ENCODE data around the gene PRPSAP1. TPM values are rescaled to one million over a fixed set of nuclear protein-coding genes. Genes with fewer than 3 reads are reported as not detected.
A peak's percentile ranks its signal among the peaks of the same experiment; 100 is the strongest.

PRPSAP1 gene
- polyA plus RNA-seq, 4 donors = 32.2 to 46.7 (median 33.7) TPM

DNA sequence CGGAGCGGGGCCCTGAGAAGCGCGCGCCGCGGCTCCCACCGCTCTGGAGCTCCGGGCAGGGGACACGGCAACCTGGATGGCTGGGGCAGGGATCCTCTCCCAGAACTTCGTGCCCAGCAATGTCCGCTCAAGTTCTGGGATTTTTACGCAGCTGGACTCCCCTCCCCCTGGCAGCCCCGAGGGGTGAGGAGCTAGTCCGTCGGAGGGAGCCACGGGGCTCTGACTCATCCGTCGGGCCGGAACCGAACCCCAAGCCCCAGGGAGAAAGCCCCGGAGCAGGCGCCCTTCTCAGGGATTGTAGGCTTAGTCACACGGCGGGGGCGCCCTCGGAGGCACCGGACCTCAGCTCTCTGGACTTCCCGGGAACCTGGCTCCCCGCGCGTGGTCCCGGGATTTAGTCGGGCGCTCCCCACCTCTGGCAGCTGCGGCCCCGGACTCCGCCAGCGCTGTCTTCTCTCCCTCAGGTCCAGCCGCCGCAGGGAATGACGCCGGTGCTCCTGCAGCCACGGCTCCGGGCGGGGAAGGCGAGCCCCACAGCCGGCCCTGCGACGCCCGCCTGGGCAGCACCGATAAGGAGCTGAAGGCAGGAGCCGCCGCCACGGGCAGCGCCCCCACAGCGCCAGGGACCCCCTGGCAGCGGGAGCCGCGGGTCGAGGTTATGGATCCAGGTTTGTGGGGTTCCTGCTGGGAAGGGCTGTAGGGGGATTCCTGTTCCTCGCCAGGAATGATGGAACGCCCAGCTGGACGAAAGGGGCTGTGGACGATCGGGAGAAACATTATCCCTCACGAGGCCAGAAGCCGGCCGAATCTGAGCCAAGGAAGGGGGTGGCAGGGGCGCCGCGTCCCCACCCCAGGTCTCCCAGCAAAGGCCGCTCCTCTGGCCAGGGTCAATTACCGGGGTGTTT is 31.5 kb upstream of the PRPSAP1 start:
- WGBS, 3 donors = 1% methylated on average over 70 to 74 of the region's 74 CpGs
- FAIRE-seq (no peak), DNase-seq (peak in 1 of 2 donors; percentile 63)
- no peaks in the 10 kb centered on the region for H3K9me3 ChIP-seq (ENCODE audit: control insufficient read depth in 2 of 2, insufficient read depth in 1 of 2, low read depth in 1 of 2, low read length in 1 of 2)
- peak overlapping the region in 1 of 3 donors; percentile 83 for H3K27ac ChIP-seq (ENCODE audit: low read depth in 1 of 3, low read length in 2 of 3)
- peaks cover 0 to 16% (median 0%) of the 10 kb centered on the region in 3 donors for H3K36me3 ChIP-seq (ENCODE audit: control insufficient read depth in 3 of 3, insufficient read depth in 2 of 3, low read depth in 1 of 3, low read length in 3 of 3)
- peak overlapping the region in 2 of 3 donors; percentile 26 to 66 for H3K4me3 ChIP-seq (ENCODE audit: low read depth in 1 of 3, low read length in 3 of 3)
- peaks cover 0 to 28% (median 0%) of the 10 kb centered on the region in 3 donors for H3K4me1 ChIP-seq (ENCODE audit: control insufficient read depth in 3 of 3, insufficient read depth in 2 of 3, low read depth in 1 of 3, low read length in 2 of 3)
- H3K27me3 ChIP-seq (ENCODE audit: control insufficient read depth in 3 of 3, insufficient read depth in 3 of 3, low read length in 3 of 3) = peaks cover 0 to 46% (median 0%) of the 10 kb centered on the region in 3 donors

GRCh38 chr17:76384222-76384986 is 30.7 kb upstream of the PRPSAP1 start, which contains the start of gene SPHK1:
Gene SPHK1 (plus strand): TSS chr17:76384609. CDS start chr17:76385645, 1,036 bp downstream.
- WGBS, 3 donors = 0 to 1% (median 0%) methylated on average over 76 to 118 of the region's 118 CpGs
- peaks cover 0 to 9% (median 0%) of the 10 kb centered on the region in 3 donors for H3K36me3 ChIP-seq (ENCODE audit: control insufficient read depth in 3 of 3, insufficient read depth in 2 of 3, low read depth in 1 of 3, low read length in 3 of 3)

GRCh38 chr17:76383546-76384221 is 30.0 kb upstream of the PRPSAP1 start:
- Histone ChIP-seq H3K9me3 (ENCODE audit: control insufficient read depth in 2 of 2, insufficient read depth in 1 of 2, low read depth in 1 of 2, low read length in 1 of 2) (no peaks in the 10 kb centered on the region), H3K27ac (ENCODE audit: low read depth in 1 of 3, low read length in 2 of 3) (peak overlapping the region in 2 of 3 donors; percentile 62 to 89), H3K36me3 (ENCODE audit: control insufficient read depth in 3 of 3, insufficient read depth in 2 of 3, low read depth in 1 of 3, low read length in 3 of 3) (peaks cover 0 to 3% (median 0%) of the 10 kb centered on the region in 3 donors), H3K27me3 (ENCODE audit: control insufficient read depth in 3 of 3, insufficient read depth in 3 of 3, low read length in 3 of 3) (peaks cover 0 to 46% (median 0%) of the 10 kb centered on the region in 3 donors), H3K4me1 (ENCODE audit: control insufficient read depth in 3 of 3, insufficient read depth in 2 of 3, low read depth in 1 of 3, low read length in 2 of 3) (peaks cover 0 to 28% (median 0%) of the 10 kb centered on the region in 3 donors), H3K4me3 (ENCODE audit: low read depth in 1 of 3, low read length in 3 of 3) (peak overlapping the region; percentile 36 to 66 (median 41))
- WGBS, 3 donors = 0 to 1% (median 0%) methylated on average over 48 to 65 of the region's 65 CpGs
- FAIRE-seq = no peak
- peak in 1 of 2 donors; percentile 68 for DNase-seq

More at GRCh38 chr17:76384222-76384986, 30.7 kb upstream of the PRPSAP1 start, which contains the start of gene SPHK1:
- Histone ChIP-seq H3K9me3 (ENCODE audit: control insufficient read depth in 2 of 2, insufficient read depth in 1 of 2, low read depth in 1 of 2, low read length in 1 of 2) (no peaks in the 10 kb centered on the region), H3K4me1 (ENCODE audit: control insufficient read depth in 3 of 3, insufficient read depth in 2 of 3, low read depth in 1 of 3, low read length in 2 of 3) (peaks cover 0 to 28% (median 0%) of the 10 kb centered on the region in 3 donors), H3K27me3 (ENCODE audit: control insufficient read depth in 3 of 3, insufficient read depth in 3 of 3, low read length in 3 of 3) (peaks cover 0 to 46% (median 0%) of the 10 kb centered on the region in 3 donors), H3K27ac (ENCODE audit: low read depth in 1 of 3, low read length in 2 of 3) (peak within 1 kb of the TSS in 2 of 3 donors; percentile 62 to 89), H3K4me3 (ENCODE audit: low read depth in 1 of 3, low read length in 3 of 3) (peak within 1 kb of the TSS; percentile 36 to 66 (median 41))
- DNase-seq (peak; percentile 74 to 87), FAIRE-seq (no peak)

DNA sequence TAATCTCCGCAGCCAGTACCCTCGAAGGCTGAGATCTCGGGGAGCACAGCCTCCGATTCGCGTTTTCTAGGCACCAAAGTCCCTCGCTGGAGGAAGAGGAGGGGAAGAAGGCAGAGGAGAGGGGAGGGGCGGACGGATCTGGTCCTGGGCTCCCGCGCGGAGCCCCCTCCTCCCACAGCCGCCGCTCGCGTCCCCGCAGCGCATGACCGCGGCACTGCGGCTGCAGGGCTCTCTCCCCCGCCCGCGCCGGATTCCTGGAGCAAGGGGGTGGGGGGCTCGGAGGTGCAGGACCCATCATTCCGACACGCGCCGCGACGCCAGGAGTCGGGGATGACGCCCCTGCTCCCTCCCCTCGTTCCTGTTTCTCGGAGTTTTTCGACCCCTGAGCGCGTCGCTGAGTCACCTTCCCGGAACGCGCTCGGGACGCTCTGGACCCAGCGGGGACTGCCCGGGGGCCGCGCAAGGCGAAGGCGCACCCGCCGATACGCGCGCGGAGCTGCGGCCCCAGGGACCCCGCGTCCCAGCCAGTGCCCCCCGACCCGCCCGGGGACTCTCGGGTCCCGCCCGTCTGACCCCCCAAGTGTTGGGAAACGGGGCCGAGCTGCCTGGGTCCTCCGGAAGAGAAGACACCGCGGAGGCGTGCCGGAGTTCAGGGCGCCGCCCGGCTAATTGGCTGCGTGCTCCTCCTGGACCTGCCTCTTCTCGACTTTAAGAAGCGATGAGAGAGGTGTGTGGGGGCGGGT is 29.3 kb upstream of the PRPSAP1 start:
- DNase-seq = peak; percentile 48 to 80
- peaks cover 0 to 3% (median 0%) of the 10 kb centered on the region in 3 donors for H3K36me3 ChIP-seq (ENCODE audit: control insufficient read depth in 3 of 3, insufficient read depth in 2 of 3, low read depth in 1 of 3, low read length in 3 of 3)
- no peak for FAIRE-seq

DNA sequence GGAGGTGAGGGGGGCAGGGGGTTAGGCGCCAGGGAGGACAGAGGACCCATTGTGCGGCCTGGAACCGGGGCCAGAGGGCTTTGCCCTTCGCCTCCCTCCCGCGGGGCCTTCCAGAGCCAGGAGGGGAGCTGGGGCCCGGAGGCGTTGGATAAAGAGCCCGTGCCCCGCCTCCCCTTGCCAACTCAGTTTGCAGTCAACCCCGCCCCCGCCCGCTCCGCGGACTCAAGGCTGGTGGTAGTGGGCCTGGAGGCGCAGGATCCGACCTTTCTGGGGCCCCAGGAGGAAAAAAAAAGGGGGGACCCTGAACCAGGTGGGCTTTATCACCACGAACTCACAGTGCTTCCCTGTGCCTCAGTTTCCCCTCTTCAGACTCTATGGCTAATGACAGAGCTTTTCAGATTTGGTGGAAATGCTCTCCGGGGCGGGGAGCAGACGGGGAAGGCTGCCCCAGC is 28.7 kb upstream of the PRPSAP1 start:
- H3K9me3 ChIP-seq (ENCODE audit: control insufficient read depth in 2 of 2, insufficient read depth in 1 of 2, low read depth in 1 of 2, low read length in 1 of 2) = no peaks in the 10 kb centered on the region
- peak overlapping the region in 1 of 3 donors; percentile 89 for H3K27ac ChIP-seq (ENCODE audit: low read depth in 1 of 3, low read length in 2 of 3)
- 7 to 25% (median 21%) methylated on average over 19 to 21 of the region's 21 CpGs for WGBS, 3 donors
- peaks cover 0 to under 1% (median 0%) of the 10 kb centered on the region in 3 donors for H3K36me3 ChIP-seq (ENCODE audit: control insufficient read depth in 3 of 3, insufficient read depth in 2 of 3, low read depth in 1 of 3, low read length in 3 of 3)
- peak overlapping the region; percentile 36 to 66 (median 41) for H3K4me3 ChIP-seq (ENCODE audit: low read depth in 1 of 3, low read length in 3 of 3)
- DNase-seq (peak in 1 of 2 donors; percentile 51), FAIRE-seq (no peak)
- H3K4me1 ChIP-seq (ENCODE audit: control insufficient read depth in 3 of 3, insufficient read depth in 2 of 3, low read depth in 1 of 3, low read length in 2 of 3) = peaks cover 0 to 28% (median 0%) of the 10 kb centered on the region in 3 donors
- peaks cover 0 to 46% (median 0%) of the 10 kb centered on the region in 3 donors for H3K27me3 ChIP-seq (ENCODE audit: control insufficient read depth in 3 of 3, insufficient read depth in 3 of 3, low read length in 3 of 3)

More for the DNA sequence above, 29.3 kb upstream of the PRPSAP1 start:
- Histone ChIP-seq H3K9me3 (ENCODE audit: control insufficient read depth in 2 of 2, insufficient read depth in 1 of 2, low read depth in 1 of 2, low read length in 1 of 2) (no peaks in the 10 kb centered on the region), H3K27ac (ENCODE audit: low read depth in 1 of 3, low read length in 2 of 3) (peak overlapping the region in 2 of 3 donors; percentile 16 to 89), H3K4me1 (ENCODE audit: control insufficient read depth in 3 of 3, insufficient read depth in 2 of 3, low read depth in 1 of 3, low read length in 2 of 3) (peaks cover 0 to 28% (median 0%) of the 10 kb centered on the region in 3 donors), H3K27me3 (ENCODE audit: control insufficient read depth in 3 of 3, insufficient read depth in 3 of 3, low read length in 3 of 3) (peaks cover 0 to 46% (median 0%) of the 10 kb centered on the region in 3 donors), H3K4me3 (ENCODE audit: low read depth in 1 of 3, low read length in 3 of 3) (peak overlapping the region; percentile 36 to 66 (median 41))
- 1 to 2% (median 1%) methylated on average over 54 to 80 of the region's 80 CpGs for WGBS, 3 donors

DNA sequence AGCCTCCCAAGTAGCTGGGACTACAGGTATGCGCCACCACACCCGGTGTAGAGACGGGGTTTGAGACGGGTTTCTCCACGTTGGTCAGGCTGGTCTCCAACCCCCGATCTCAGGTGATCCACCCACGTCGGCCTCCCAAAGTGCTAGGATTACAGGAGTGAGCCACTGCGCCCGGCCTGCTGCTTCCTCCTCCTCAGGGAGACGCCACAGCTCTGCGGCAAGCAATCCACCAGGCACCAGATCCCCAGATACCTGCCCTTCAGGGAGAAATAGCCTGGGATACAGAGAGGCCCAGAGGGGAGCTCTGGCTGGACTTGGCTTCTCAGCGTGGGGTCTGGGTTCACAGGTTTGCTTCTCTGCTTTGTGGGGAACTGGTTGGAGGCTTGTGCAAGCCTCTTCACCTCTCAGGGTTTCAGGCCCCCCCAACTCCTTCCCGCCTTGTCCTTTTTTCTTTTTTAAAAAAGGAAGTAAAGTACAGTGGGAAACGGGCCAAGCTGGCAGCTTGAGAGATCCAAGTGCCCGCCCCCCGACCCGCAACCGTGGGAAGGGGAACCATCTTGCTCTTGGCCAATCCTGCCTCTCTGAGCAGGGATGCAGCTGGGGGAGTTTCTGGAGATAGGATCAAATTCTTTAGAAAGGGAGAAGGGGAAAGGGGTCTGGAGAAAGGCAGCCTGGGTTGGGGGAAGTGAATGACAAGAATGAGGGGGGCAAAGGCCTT is 28.1 kb upstream of the PRPSAP1 start:
- no peak for FAIRE-seq
- H3K9me3 ChIP-seq (ENCODE audit: control insufficient read depth in 2 of 2, insufficient read depth in 1 of 2, low read depth in 1 of 2, low read length in 1 of 2) = no peaks in the 10 kb centered on the region
- H3K27me3 ChIP-seq (ENCODE audit: control insufficient read depth in 3 of 3, insufficient read depth in 3 of 3, low read length in 3 of 3) = peaks cover 0 to 44% (median 0%) of the 10 kb centered on the region in 3 donors
- H3K36me3 ChIP-seq (ENCODE audit: control insufficient read depth in 3 of 3, insufficient read depth in 2 of 3, low read depth in 1 of 3, low read length in 3 of 3) = no peaks in the 10 kb centered on the region
- H3K4me1 ChIP-seq (ENCODE audit: control insufficient read depth in 3 of 3, insufficient read depth in 2 of 3, low read depth in 1 of 3, low read length in 2 of 3) = peaks cover 0 to 29% (median 0%) of the 10 kb centered on the region in 3 donors
- DNase-seq = peak in 1 of 2 donors; percentile 19
- WGBS, 3 donors = 70 to 77% (median 74%) methylated on average over 19 of the region's 19 CpGs
- H3K27ac ChIP-seq (ENCODE audit: low read depth in 1 of 3, low read length in 2 of 3) = no peak overlapping the region
- H3K4me3 ChIP-seq (ENCODE audit: low read depth in 1 of 3, low read length in 3 of 3) = peak overlapping the region in 1 of 3 donors; percentile 41

Measured in small intestine (tissue), 7 donors.